SKM-1 treated with dmso at 0.1 percent for 144 hours (cell line): ENCODE measurements around the gene SHANK1.

Source experiments
- DNase-seq: peaks from one replicate; lab custom pipeline; 2025; ENCODE audit not compliant: unreplicated experiment; lab: John Stamatoyannopoulos, UW

The SHANK1 gene

DNA sequence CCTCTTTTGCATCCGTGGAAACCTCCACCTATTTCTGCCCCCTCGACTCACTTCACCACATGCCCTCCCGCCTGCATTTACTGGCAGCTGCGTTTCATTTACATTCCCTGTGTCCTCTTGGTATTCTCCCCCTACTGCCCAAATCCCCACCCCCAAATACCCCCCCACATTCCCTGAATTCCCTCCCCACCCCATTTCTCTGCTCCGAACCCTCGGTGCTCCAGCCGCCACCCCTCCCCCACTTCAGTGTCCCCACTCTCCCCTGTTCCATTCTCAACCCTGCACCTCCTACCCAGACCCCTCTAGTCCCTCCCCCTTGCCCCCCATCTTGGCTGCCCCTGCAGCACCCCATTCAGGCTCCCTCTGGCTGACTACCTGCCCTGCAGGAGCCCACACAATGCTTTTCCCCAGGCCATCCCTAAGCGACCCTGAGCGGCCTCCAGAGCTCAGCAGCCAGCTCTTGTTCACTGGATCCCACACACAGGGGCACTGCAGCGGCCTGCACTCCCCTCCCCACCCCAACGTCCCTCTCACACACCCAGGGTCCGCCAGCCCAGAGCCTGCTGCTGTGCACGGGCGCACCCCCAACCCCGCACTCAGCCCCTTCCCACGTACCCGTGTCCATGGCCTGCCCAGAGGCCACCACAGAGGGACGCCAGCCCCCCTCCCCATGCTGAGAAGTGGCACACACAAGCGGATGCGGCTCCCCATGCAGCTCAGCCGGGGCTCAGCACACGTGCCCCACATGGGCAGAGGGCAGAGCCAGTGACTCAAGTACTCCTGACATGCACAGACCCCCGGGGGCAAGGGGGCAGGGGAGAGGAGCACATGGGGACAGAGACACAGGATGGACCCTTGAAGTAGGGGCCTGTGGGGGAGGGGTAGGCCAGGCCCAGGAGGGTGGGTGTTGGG, 26.3 kb downstream of the SHANK1 start:
- no peak for DNase-seq

DNA sequence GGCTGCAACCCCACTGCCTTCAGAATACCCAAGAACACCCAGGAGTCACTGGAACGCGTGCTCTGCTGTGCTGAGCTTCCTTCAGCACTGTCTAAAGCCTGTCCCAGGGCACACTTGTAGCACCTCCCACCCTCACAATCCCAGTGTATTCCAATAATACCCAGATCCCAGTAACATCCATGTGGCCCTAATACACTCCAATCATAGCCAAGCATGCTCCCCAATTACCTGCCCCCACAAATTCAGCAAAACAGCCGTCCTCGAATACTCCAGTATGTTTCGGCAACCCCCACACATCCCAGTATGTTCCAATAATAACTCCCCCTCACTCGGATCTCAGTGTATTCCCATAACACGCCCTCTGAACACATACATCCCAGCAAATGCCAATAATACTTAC, 29.2 kb downstream of the SHANK1 start:
- DNase-seq = no peak

DNA sequence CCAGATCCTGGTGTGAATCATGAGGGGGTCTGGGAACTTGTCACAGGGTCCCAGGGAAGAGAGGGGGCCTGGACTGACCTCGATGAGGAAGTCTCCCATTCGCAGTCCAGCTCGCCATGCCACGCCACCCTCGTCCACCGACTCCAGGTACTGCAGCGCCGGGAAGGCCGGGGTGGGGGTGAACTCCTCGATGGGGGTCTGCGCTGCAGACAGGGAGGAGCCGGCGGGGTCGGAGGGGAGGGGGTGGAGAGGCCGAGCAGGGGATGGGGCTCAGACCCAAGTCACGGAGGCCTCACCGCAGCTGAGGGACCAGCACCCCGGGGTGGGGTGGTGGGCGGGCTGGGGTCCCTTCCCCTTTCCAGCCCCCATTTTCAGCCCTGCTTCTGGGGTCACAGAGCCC, 30.8 kb downstream of the SHANK1 start:
- no peak for DNase-seq

DNA sequence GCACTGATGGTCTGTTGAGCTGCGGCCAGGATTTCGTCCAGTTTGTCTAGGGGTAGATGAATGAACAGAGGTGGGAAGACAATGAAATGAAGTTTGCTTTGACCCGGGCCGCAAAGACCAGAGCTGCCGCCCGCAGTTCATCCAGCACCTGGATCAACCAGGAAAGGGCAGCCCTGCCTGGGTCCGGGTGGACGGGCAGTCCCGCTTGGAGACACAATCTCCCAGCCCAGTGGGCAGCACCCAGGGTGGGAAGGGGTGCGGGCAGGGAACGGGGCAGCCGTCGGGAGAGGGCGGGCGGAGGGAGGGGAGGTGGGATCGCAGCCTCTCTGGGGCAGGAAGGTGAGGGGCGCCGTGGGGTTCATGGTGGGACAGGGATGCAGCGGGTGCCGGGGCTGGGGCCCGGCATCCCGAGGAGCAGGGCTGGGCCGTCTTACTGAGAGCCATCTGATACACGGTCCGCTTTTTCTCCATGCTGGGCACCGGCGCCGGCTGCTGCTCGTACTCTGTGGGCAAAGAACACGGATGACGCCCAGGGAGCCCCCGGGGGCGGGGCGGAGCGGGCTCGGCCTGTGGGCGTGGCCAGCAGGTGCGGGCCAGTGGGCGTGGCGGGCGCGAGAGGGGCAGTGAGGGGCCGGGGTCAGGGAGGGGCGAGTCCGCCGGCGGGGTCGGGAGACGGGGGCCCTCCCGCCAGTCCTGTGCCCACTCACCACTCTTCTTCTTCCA, 33.1 kb downstream of the SHANK1 start:
- no peak for DNase-seq

DNA sequence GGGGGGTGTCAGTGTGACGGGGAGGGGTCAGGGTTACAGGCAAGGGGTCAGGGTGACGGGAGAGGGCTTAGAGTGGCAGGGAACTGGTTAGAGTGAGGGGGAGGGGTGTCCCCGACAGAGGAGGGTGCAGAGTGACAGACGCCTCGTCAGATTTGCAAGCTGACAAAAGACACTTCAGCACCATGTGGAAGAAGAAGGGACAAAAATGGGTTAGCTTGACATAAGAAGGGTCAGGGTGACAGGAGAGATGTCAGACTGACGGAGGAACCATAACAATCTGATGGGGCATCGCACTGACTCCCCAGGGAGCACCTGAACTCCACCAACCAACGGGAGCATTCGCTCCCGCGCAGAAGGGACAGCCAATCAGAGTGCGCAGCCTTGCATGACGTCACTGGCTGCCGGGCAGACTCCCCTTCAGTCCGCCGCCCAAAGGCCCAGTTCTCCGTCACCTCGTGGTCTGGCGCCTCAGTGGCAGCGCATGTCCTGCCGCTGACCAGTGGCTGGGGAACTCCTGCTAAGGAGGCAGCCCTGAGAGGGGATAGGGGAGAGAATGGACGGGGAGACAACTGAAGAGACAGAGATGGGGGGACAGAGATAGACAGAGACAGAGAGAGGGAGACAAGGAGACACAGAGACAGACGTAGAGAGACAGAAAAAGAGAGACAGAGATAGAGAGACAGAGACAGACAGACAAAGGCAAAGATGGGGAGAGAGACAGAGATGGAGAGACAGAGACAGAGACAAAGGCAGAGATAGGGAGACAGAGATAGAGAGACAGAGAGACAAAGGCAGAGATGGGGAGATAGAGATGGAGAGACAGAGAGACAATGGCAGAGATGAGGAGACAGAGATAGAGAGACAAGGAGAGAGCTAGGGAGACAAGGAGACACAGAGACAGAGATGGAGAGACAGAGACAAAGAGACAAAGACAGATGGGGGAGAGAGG, 40.2 kb downstream of the SHANK1 start:
- peak; percentile 73 for DNase-seq

DNA sequence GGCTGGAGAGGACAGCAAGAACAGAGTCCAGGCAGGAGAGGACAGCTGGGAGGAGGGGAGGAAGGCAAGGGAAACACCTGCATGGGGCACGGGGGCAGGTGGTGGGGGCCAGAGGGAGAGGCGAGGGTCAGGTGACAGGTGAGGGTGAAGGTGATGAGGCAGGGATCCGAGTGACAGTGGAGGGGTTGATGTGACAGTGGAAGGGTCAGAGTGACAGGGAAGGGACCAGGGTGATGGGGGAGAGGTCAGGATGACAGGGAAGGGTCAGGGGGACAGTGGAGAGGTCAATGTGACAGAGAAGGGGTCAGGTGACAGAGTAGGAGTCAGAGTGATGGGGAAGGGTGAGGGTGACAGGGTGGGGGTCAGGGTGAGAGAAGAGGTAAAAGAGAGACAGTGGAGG, 41.3 kb downstream of the SHANK1 start:
- no peak for DNase-seq

DNA sequence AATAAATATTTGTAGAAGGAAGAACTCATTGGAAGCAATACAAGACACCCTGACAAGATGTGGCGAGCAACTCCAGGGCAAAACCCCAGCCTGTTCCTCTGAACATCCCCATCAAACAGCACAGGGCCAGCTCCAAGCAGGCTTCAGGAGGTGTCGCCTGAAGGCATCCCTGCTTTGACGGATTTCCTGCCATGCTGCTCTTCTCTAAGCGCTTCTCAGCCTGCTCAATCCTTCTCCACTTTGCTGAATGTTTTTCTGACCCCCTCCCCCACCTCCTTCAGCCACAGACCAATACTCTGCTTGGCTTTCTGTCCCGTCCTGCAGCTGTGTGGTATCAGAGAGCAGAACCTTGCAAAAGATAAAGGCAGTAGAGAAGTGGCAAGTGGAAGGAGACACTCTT, 42.0 kb downstream of the SHANK1 start:
- DNase-seq = no peak

DNA sequence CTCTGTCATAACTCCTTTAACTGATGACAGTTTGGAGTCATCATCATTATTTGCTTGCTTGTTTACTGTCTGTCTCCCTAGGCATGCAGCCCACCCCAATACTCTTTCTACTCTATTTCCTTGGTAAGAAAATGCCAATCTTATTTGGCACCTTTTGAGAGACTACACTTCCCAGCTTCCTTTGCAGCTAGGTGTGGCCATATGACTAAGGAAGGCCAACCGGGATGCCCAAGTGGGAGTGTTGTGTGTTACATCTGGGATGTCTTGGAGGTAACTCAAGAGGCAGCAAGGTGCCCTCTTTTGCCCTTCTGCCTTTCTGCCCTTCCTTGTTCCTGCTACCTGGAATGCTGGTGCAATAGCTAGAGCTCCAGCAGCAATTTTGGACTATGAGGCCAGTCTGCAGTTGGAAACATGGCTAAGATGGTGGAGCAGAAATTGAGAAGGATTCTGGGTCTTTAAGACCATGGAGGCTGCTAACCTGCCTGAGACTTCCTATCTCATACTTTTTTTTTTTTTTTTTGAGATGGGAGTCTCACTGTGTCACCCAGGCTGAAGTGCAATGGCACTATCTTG, 42.9 kb downstream of the SHANK1 start:
- no peak for DNase-seq

DNA sequence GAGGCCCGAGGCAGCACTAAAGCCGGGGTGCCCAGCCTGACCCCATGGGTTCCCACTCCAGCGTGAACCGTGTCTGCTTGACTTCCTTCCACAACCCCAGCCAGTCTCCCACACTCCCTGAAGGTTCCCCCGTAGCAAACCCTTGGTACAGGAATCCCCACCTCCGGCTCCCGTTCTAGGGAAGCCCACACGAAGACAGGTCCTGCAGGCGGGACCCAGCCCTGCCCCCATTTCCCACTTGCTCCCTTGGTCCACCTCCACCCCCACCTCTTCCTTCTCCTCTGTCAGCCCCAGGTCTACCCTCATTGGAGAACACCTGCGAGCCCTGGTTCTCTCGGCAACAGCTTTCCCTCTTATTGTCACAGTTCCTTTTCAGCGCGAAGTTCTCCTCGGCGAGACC, 46.5 kb downstream of the SHANK1 start:
- no peak for DNase-seq

DNA sequence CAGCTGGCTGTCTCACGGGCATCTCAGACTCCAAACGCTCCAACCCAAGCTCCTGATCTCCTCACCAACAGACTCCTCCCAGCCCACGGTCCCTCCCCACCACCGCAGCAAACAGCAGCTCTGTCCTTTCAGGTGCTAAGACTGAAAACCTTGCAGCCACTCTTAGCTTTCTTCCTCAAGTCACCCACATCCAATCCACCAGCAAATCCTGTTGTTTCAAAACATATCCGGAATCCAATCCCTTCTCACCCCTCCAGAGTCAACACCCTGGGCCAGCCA, 49.6 kb downstream of the SHANK1 start:
- no peak for DNase-seq

DNA sequence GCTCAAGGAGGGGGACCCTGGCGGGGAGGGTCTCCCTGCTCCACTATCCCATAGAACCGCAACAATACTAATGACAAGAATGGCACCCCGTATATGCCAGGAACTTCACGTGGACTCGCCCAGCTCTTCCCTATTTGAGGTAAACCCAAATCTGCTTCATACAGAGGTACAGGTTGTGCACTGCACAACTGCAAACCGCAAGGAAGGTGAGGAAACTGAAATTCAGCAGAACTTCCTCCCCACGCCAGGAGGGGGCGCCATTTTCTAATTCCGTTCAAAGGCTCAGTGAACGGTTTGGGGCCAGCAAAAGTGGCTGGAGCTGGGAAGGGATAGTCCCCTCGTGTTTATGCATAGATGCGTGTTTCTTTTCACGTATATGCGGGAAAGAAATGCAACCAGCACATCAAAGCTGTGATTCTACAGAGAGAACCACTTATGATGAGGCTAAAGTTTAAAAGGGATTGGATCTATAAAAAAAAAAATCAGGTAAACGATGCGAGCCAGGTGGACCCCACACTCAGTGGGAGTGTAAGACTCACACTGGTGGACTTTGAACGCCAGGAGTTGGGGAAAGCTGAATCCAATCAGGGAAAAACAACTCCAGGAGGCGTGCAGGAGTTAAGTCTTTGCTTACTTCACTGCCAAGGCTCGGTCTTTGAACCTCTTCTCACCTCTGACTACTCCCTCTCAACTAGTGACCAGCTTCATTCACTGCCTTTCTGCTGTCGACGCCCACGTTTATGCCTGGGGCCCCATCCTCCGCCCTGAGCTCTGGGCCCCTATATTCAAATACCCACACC, 50.1 kb downstream of the SHANK1 start:
- no peak for DNase-seq

DNA sequence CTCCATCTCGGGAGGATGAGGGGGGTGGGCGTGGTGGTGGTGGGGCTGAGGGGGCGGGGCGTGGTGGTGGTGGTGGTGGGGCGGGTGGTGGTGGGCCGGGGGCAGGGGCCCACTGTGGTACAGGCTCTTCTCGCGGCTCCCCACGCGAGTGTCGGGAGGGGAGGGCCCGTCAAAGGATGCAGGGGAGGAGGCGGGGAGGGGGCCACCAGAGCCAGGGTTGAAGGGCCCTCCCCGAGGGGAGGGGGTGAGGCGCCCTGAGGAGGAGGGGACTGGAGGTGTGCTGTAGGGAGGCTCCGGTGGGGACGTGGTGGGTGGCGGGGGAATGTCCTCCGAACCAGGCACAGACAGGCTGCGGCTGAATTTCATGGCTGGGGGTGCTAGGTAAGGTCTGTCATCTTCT, 50.7 kb downstream of the SHANK1 start:
- DNase-seq = no peak

DNA sequence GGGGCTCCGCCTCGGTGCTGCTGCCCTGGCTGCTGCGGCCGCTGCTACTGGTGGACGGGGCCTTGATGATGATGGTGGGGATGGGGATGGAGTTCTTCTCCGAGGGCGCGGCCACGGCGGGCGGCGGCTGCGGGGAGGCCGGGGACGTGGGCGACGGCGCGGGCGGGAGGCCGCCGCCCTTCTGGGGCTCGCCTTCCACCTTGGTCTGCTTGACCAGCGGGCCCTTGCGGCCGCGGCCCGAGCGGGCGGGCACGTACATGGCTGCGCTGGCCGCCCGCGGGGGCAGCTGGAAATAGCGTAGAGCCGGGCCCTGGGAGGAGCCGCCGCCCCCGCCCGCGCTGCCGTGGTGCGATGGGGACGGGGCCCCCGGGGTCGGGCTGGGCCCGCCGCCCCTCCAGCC, 51.2 kb downstream of the SHANK1 start:
- no peak for DNase-seq

DNA sequence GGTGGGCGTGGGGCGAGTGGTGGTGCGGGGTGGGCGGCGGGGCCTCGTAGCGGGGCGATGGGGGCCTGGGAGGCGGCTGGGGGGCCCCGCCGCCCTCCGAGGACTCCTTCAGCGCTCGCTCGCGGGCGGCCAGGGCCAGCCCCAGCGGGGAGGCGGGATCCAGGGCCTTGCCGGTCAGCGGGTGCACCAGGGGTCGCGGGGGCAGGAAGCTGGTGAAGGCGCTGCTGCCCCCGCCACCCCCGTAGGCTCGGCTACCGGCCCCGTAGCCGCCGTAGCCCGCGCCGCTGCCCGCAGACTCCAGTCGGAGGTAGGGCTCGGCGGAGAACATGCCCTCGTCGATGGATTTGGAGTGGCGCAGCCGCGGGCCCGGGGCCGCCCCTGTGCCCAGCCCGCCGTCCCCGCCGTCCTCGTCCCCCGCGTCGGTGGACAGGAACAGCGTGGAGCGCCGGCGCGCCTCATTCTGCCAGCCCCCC, 51.8 kb downstream of the SHANK1 start:
- DNase-seq = no peak

DNA sequence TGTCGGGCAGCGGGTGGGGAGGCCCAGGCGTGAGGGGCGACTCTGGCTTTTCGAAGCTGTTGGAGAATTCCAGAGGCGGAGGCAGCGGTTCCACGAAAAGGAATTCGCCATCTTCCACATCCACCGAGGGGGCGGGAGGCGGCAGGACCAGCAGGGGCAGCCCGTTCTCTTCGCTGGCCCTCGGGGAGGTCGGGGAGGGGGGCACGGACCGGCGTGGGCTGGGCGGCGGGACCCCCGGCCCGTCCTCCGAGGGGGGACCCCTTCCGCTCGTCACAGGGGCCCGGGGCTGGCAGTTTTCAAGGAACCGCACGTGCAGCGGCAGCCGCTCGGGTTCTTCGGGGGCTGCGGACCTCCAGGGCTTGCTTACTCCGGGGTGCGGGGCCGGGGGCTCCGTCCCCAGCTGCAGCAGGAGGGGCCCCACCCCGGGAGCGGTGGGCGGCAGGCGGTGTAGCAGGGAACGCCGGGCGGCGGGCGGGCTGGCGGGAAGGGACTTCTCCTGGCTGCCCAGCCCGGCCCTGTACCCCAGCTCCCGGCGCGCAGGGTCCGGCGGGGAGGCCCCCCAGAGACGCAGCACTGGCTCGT, 52.3 kb downstream of the SHANK1 start:
- no peak for DNase-seq

DNA sequence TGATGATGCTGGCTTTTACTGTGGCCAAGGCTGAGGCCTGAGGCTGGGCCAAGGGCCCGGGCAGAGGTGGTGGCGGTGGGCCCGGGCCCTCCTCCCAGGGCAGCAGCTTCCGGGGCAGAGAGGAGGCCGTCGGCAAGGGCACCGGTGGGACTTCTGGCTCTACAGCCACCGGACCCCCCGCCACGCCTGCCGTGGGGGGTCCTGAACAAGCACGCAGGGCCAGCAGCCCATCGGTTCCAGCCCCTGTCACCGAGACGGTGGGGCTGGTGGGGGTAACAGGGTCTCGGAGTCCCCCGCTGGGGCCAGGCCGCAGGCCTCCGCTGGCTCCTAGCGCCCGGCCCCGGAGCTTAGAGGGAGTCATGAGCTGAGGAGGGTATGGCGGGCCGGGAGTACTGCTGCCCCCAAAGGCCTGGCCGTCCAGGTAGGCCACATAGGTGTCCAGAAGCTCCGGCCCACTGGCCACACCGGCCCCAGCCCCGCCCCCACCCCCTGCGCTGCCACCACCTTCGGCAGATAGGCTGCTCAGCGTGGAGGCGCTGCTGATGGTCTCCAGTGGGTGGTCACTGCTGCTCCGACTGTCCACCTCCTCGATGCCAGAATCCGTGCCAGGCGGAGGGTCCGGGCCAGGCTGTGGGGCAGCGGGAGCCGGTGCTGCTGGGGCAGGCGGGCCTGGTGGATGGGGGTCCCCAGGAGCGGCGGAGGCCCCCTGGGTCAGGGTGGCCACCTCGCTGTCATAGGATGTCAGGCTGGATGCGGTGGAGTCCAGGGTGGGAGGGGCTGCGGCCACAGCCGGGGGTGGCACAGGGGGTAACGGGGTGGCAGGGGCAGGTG, 53.0 kb downstream of the SHANK1 start:
- DNase-seq = no peak

DNA sequence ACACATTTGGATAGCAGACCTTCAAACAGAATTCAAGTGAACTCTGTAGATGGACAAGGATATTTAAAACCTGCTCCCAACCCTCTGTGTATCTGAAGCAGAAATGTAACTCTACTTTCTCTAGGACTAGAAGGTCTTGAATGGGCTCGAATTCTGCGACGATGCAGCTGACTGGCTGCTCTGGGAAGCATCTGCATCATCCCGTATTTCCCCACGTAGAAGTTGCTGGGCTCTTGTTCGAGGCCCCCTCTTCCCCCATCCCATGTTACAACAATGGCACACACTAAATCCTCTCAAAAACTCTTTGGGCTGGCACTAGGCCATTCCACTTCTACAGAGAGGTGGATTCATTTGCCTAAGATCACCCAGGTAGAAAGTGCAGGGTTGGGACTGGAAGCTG, 55.4 kb downstream of the SHANK1 start:
- DNase-seq = no peak

DNA sequence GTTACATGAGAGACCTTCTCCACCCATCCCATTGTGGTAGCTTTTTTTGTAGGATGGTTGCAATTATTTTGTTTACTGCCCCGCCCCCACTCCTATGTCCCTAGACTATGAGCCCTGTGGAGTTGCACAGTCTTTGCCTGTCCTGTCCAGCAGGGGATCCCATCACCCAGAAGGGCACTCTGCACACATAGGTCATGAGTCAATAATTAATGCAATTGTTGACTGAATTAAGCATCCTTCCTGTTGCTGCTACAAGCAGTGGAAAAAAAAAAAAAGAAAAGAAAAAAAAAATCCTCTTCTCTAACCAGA, 56.2 kb downstream of the SHANK1 start:
- no peak for DNase-seq
